HG02973 (cell line): ENCODE data around the gene SLC25A34.

Source experiments
- ATAC-seq: cut with Tn5 transposase; IDR thresholded peaks from one replicate; pipeline ENCODE4 v1.9.1; 2021; ENCODE audit warnings: moderate library complexity; ENCODE audit not compliant: unreplicated experiment

Gene SLC25A34

GRCh38 chr1:15748690-15749398 lies 12.8 kb downstream of the SLC25A34 start:
- ATAC-seq, result no peak

GRCh38 chr1:15749399-15750291 lies 13.6 kb downstream of the SLC25A34 start:
- no peak for ATAC-seq

- no peak for ATAC-seq
Measured at GRCh38 chr1:15750924-15751323, 14.9 kb downstream of the SLC25A34 start.

- ATAC-seq, result no peak
Measured at GRCh38 chr1:15751717-15752116, 15.7 kb downstream of the SLC25A34 start.

- no peak for ATAC-seq
Measured at GRCh38 chr1:15753776-15754175, 17.7 kb downstream of the SLC25A34 start.

GRCh38 chr1:15755021-15755645 lies 19.1 kb downstream of the SLC25A34 start:
- ATAC-seq, result no peak

- no peak for ATAC-seq
Measured at GRCh38 chr1:15755646-15756040, 19.6 kb downstream of the SLC25A34 start.

- no peak for ATAC-seq
Measured at GRCh38 chr1:15756143-15757015, 20.3 kb downstream of the SLC25A34 start.

- no peak for ATAC-seq
Measured at GRCh38 chr1:15757016-15757543, 21.0 kb downstream of the SLC25A34 start.

- ATAC-seq, result no peak
Measured at GRCh38 chr1:15757575-15758342, 21.7 kb downstream of the SLC25A34 start.

GRCh38 chr1:15758343-15758931 lies 22.4 kb downstream of the SLC25A34 start, which contains the start of gene FBLIM1:
Gene FBLIM1, plus strand, starts transcription at chr1:15758795. Its CDS starts 6,189 bp downstream, at chr1:15764984.
- no peak for ATAC-seq

- ATAC-seq, result no peak
Measured at GRCh38 chr1:15758953-15759661, 23.0 kb downstream of the SLC25A34 start.

- no peak for ATAC-seq
Measured at GRCh38 chr1:15760520-15761211, 24.6 kb downstream of the SLC25A34 start.

- no peak for ATAC-seq
Measured at GRCh38 chr1:15761366-15762128, 25.5 kb downstream of the SLC25A34 start.

GRCh38 chr1:15762546-15762945 lies 26.5 kb downstream of the SLC25A34 start:
- ATAC-seq, result no peak

GRCh38 chr1:15764269-15764764 lies 28.3 kb downstream of the SLC25A34 start:
- ATAC-seq, result no peak

- no peak for ATAC-seq
Measured at GRCh38 chr1:15764890-15765289, 28.8 kb downstream of the SLC25A34 start.
